RKO (cell line): ENCODE data around the gene CKS1B.

Source experiments
- DNase-seq: peaks from one replicate; pipeline ENCODE4 v3.0.0-alpha.2; 2016; ENCODE audit warnings: low spot score

The CKS1B gene

GRCh38 chr1:154945962-154946850 lies 28.3 kb upstream of the CKS1B start:
- no peak for DNase-seq

GRCh38 chr1:154948079-154948478 lies 26.4 kb upstream of the CKS1B start:
- no peak for DNase-seq

GRCh38 chr1:154951901-154952657 lies 22.4 kb upstream of the CKS1B start:
- DNase-seq, result no peak

GRCh38 chr1:154952664-154953063 lies 21.8 kb upstream of the CKS1B start:
- no peak for DNase-seq

- DNase-seq, result no peak
Measured at GRCh38 chr1:154953611-154954038, 20.9 kb upstream of the CKS1B start.

- DNase-seq, result no peak
Measured at GRCh38 chr1:154954541-154954940, 19.9 kb upstream of the CKS1B start.

GRCh38 chr1:154955039-154955717 lies 19.3 kb upstream of the CKS1B start:
- peak; percentile 66 for DNase-seq

GRCh38 chr1:154955718-154956543 lies 18.6 kb upstream of the CKS1B start, which contains the start of gene PBXIP1:
Gene PBXIP1, minus strand, starts transcription at chr1:154956099. Its CDS starts 2,378 bp downstream, at chr1:154953721.
- DNase-seq, result peak; percentile 87

GRCh38 chr1:154956544-154956941 lies 17.9 kb upstream of the CKS1B start:
- DNase-seq, result no peak

- DNase-seq, result no peak
Measured at GRCh38 chr1:154957091-154957657, 17.3 kb upstream of the CKS1B start.

- DNase-seq, result no peak
Measured at GRCh38 chr1:154958036-154958435, 16.4 kb upstream of the CKS1B start.

GRCh38 chr1:154958681-154959425 lies 15.6 kb upstream of the CKS1B start:
- no peak for DNase-seq

- no peak for DNase-seq
Measured at GRCh38 chr1:154959426-154959780, 15.1 kb upstream of the CKS1B start.

GRCh38 chr1:154960446-154961136 lies 13.9 kb upstream of the CKS1B start:
- DNase-seq, result no peak

GRCh38 chr1:154961207-154962155 lies 13.0 kb upstream of the CKS1B start, which contains the start of gene PYGO2:
Gene PYGO2, minus strand, starts transcription at chr1:154961782. Its CDS starts 206 bp downstream, at chr1:154961576.
- DNase-seq, result peak; percentile 80

- peak; percentile 62 for DNase-seq
Measured at GRCh38 chr1:154962156-154962749, 12.2 kb upstream of the CKS1B start.

GRCh38 chr1:154962795-154963330 lies 11.6 kb upstream of the CKS1B start:
- no peak for DNase-seq

- DNase-seq, result no peak
Measured at GRCh38 chr1:154963643-154964042, 10.8 kb upstream of the CKS1B start.
